Measurements from ENCODE around the gene PFDN5. TPM values are rescaled to one million over a fixed set of nuclear protein-coding genes. Genes with fewer than 3 reads are reported as not detected.

Gene PFDN5
- total RNA-seq, 1 experiment from 2014 or later, result 519 TPM

DNA sequence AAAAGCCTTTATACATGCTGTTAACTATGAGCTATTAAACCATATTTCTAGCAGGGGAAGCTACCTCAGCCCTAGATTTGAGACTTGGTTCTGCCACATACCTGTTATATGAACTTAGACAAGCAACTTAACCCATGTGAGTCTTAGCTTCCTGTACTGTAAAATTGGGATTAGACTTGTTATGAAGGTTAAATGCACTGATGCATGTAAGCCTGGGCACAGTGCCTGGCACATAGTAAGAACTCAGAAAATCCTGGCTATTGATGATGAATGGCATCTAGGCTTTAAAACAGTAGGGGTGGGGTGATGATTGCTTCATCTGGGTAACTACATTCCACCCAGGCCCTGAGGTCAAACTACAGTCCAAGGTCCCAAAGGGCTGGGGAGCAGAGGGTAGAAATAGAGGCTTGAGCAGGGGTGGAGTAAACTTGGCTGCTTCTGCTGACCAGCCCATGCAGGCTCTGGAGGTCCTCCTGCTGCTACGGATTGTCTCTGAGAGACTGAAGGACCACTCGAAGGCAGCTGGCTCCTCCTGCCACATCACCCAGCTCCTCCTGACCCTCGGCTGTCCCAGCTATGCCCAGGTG lies 16.0 kb upstream of the PFDN5 start:
- no peak overlapping the region for H3K27ac ChIP-seq (ENCODE audit: low read length)

DNA sequence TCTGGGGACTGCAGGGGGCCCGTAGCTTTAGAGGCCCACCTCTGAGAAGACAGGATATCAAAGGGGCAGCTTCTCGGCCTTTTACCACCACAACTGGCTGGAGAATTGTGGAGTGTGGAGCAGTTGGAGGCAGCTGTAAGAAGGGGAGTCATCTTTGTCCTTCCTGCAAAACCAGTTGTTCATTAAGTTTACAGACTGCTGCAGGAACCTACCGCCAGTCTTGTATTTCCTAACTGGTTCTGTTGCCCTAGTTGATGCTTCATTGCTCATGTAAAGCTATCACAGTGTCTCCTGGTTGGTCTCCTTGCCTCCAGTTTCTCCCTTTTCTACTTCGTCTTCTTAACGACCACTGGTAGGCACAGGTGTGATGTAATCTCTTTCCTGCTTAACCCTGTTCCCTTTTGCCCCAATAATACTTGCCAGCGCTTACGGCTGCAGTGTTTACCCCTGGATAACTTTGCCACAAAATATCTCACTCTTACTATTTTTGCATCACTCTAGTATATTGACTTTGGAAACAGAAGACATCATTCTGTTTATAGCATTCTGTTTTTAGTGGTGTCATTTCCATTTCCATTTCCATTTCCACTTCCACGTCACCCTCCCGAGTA lies 15.3 kb upstream of the PFDN5 start:
- Histone ChIP-seq H3F3A (ENCODE audit: low read length, unreplicated experiment) (no peaks in the 10 kb centered on the region), H3K4me2 (ENCODE audit: low read length) (no peak overlapping the region), H3K9ac (ENCODE audit: low read length) (no peak overlapping the region), H2AFZ (ENCODE audit: low read length) (no peak overlapping the region), H3K4me1 (ENCODE audit: insufficient read depth, low read length) (no peaks in the 10 kb centered on the region), H3K36me3 (ENCODE audit: low read depth, low read length) (peaks cover 53% of the 10 kb centered on the region), H3K27me3 (ENCODE audit: low read length) (no peaks in the 10 kb centered on the region), H3K9me2 (replicated peaks; ENCODE audit: low read length) (no peaks in the 10 kb centered on the region), H3K4me3 (ENCODE audit: low read length) (no peak overlapping the region), H3K27ac (ENCODE audit: low read length) (no peak overlapping the region), H4K20me1 (ENCODE audit: low read length) (no peaks in the 10 kb centered on the region), H3K9me3 (ENCODE audit: low read length) (no peaks in the 10 kb centered on the region), H3K79me2 (ENCODE audit: low read length) (no peaks in the 10 kb centered on the region)
- ATAC-seq (no peak), DNase-seq (no peak)
- intact Hi-C loops (cut with micrococcal nuclease), result no loop called here
- ChIA-PET POLR2A (ENCODE audit: unreplicated experiment) (no interaction called here), CTCF (no interaction called here)
- TF ChIP-seq EZH2 (IDR thresholded peaks at IDR 0.05; ENCODE audit: low read length, unreplicated experiment) (no peak), EZH2phosphoT487 (IDR thresholded peaks at IDR 0.05; ENCODE audit: borderline replicate concordance, low read length) (no peak)
- TF ChIP-seq, protein P1, sequence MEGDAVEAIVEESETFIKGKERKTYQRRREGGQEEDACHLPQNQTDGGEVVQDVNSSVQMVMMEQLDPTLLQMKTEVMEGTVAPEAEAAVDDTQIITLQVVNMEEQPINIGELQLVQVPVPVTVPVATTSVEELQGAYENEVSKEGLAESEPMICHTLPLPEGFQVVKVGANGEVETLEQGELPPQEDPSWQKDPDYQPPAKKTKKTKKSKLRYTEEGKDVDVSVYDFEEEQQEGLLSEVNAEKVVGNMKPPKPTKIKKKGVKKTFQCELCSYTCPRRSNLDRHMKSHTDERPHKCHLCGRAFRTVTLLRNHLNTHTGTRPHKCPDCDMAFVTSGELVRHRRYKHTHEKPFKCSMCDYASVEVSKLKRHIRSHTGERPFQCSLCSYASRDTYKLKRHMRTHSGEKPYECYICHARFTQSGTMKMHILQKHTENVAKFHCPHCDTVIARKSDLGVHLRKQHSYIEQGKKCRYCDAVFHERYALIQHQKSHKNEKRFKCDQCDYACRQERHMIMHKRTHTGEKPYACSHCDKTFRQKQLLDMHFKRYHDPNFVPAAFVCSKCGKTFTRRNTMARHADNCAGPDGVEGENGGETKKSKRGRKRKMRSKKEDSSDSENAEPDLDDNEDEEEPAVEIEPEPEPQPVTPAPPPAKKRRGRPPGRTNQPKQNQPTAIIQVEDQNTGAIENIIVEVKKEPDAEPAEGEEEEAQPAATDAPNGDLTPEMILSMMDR (conservative IDR thresholded peaks at IDR 0.05; ENCODE audit: low read depth, low read length), result no peak
- BruUV-seq (replicated peaks), result no TSS peak

More for the DNA sequence above, 16.0 kb upstream of the PFDN5 start:
- ATAC-seq (no peak), DNase-seq (no peak)
- H4K20me1 ChIP-seq (ENCODE audit: low read length), result no peaks in the 10 kb centered on the region
- H3K27me3 ChIP-seq (ENCODE audit: low read length), result no peaks in the 10 kb centered on the region
- H3K9me3 ChIP-seq (ENCODE audit: low read length), result no peaks in the 10 kb centered on the region
- no peaks in the 10 kb centered on the region for H3K9me2 ChIP-seq (replicated peaks; ENCODE audit: low read length)
- H3K79me2 ChIP-seq (ENCODE audit: low read length), result no peaks in the 10 kb centered on the region
- intact Hi-C loops (cut with micrococcal nuclease), result no loop called here
- no peaks in the 10 kb centered on the region for H3F3A ChIP-seq (ENCODE audit: low read length, unreplicated experiment)
- TF ChIP-seq EZH2 (IDR thresholded peaks at IDR 0.05; ENCODE audit: low read length, unreplicated experiment) (no peak), EZH2phosphoT487 (IDR thresholded peaks at IDR 0.05; ENCODE audit: borderline replicate concordance, low read length) (no peak)
- TF ChIP-seq, protein P1 (conservative IDR thresholded peaks at IDR 0.05; ENCODE audit: low read depth, low read length), result no peak
- H3K4me1 ChIP-seq (ENCODE audit: insufficient read depth, low read length), result no peaks in the 10 kb centered on the region
- no peak overlapping the region for H2AFZ ChIP-seq (ENCODE audit: low read length)
- H3K4me3 ChIP-seq (ENCODE audit: low read length), result no peak overlapping the region
- ChIA-PET CTCF (no interaction called here), POLR2A (ENCODE audit: unreplicated experiment) (interaction anchor here (0.6 kb wide), 1 partner anchor 64 kb away, joined by 6 read pairs; no protein-coding TSS in a partner anchor)
- peaks cover 51% of the 10 kb centered on the region for H3K36me3 ChIP-seq (ENCODE audit: low read depth, low read length)
- no peak overlapping the region for H3K9ac ChIP-seq (ENCODE audit: low read length)
- H3K4me2 ChIP-seq (ENCODE audit: low read length), result no peak overlapping the region
- BruUV-seq (replicated peaks), result no TSS peak

DNA sequence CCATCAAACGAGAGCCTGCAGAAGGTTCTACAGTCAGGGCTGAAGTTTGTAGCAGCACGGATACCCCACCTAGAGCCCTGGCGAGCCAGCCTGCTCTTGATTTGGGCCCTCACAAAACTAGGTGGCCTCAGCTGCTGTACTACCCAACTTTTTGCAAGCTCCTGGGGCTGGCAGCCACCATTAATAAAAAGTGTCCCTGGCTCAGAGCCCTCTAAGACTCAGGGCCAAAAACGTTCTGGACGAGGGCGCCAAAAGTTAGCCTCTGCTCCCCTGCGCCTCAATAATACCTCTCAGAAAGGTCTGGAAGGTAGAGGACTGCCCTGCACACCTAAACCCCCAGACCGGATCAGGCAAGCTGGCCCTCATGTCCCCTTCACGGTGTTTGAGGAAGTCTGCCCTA lies 8.9 kb upstream of the PFDN5 start:
- Histone ChIP-seq H3K27ac (ENCODE audit: low read length) (no peak overlapping the region), H3K9ac (ENCODE audit: low read length) (no peak overlapping the region), H3K4me3 (ENCODE audit: low read length) (no peak overlapping the region), H2AFZ (ENCODE audit: low read length) (no peak overlapping the region), H4K20me1 (ENCODE audit: low read length) (no peaks in the 10 kb centered on the region), H3K4me1 (ENCODE audit: insufficient read depth, low read length) (peaks cover 29% of the 10 kb centered on the region), H3K79me2 (ENCODE audit: low read length) (no peaks in the 10 kb centered on the region), H3K9me3 (ENCODE audit: low read length) (no peaks in the 10 kb centered on the region), H3K4me2 (ENCODE audit: low read length) (no peak overlapping the region), H3K36me3 (ENCODE audit: low read depth, low read length) (peaks cover 44% of the 10 kb centered on the region), H3K27me3 (ENCODE audit: low read length) (no peaks in the 10 kb centered on the region), H3K9me2 (replicated peaks; ENCODE audit: low read length) (no peaks in the 10 kb centered on the region), H3F3A (ENCODE audit: low read length, unreplicated experiment) (no peaks in the 10 kb centered on the region)
- POLR2A ChIA-PET (ENCODE audit: unreplicated experiment), result no interaction called here
- DNase-seq (no peak), ATAC-seq (no peak)
- TF ChIP-seq EZH2 (IDR thresholded peaks at IDR 0.05; ENCODE audit: low read length, unreplicated experiment) (no peak), EZH2phosphoT487 (IDR thresholded peaks at IDR 0.05; ENCODE audit: borderline replicate concordance, low read length) (no peak)
- TF ChIP-seq, protein P1 (conservative IDR thresholded peaks at IDR 0.05; ENCODE audit: low read depth, low read length), result no peak
- intact Hi-C loops (cut with micrococcal nuclease), result no loop called here
- BruUV-seq (replicated peaks), result no TSS peak
- CTCF ChIA-PET, result interaction anchor here (1.7 kb wide), 1 partner anchor 35 kb away, joined by 4 read pairs; the partner anchor contains the start of gene AAAS

All from PC-3 (cell line).